AG04450 (cell line): ENCODE results near the gene ZC3H7A. TPM values are rescaled to one million over a fixed set of nuclear protein-coding genes. Genes with fewer than 3 reads are reported as not detected.

Source experiments
- CTCF ChIA-PET: fragments of 300-600, 350-600 bp; formaldehyde crosslinking; extraction: SDS; loops from one replicate; lab custom pipeline; 2022; ENCODE audit warnings: antibody characterized with exemption, inconsistent platforms; lab: Charles Lee
- POLR2A ChIA-PET: fragments of 350-600 bp; formaldehyde crosslinking; extraction: SDS; loops from one replicate; lab custom pipeline; 2021; ENCODE audit warnings: antibody characterized with exemption, inconsistent platforms; lab: Yijun Ruan, JAX
- DNase-seq: peaks from one replicate; pipeline ENCODE4 v3.0.0-alpha.2; 2011; ENCODE audit warnings: low read depth, low spot score
- H3K27ac ChIP-seq: one replicate; pipeline ENCODE4 v1.5.1; 2012; ENCODE audit warnings: low read depth, low read length, control low read depth
- H3K27me3 ChIP-seq: one replicate; pipeline ENCODE4 v1.6.0; 2012; ENCODE audit warnings: low read length; ENCODE audit not compliant: control insufficient read depth, insufficient read depth
- H3K4me3 ChIP-seq: 2 replicates; pipeline ENCODE4 v1.5.1; 2011; ENCODE audit warnings: mild to moderate bottlenecking, low read depth, low read length, control low read depth
- H3K9me3 ChIP-seq: 2 replicates; pipeline ENCODE4 v1.5.1; 2012; ENCODE audit warnings: low read length; ENCODE audit not compliant: control insufficient read depth, insufficient read depth
- CTCF ChIP-seq: IDR thresholded peaks from 2 replicates; pipeline ENCODE4 v1.5.1; 2011; ENCODE audit warnings: low read depth, low read length, control low read depth, inconsistent platforms
- polyA plus RNA-seq: library from polyadenylated mRNA; depleted of rRNA; stranded (reverse); fragments of >200 nt; gene quantifications from 2 replicates; pipeline ENCODE4 v1.2.3, GENCODE V29; 2011

The ZC3H7A gene
- polyA plus RNA-seq, 1 experiment = 72.6 TPM

GRCh38 chr16:11784038-11784369, 13.1 kb downstream of the ZC3H7A start:
- H3K4me3 ChIP-seq = no peak overlapping the region
- TF ChIP-seq CTCF = no peak
- DNase-seq = no peak
- ChIA-PET CTCF (interaction anchor here (0.9 kb wide), 1 partner anchor 13 kb away, joined by 5 read pairs; the partner anchor contains the start of gene ZC3H7A), POLR2A (interaction anchor here (0.5 to 0.9 kb wide), 2 partner anchors 11 to 69 kb away, joined by 6 read pairs; no protein-coding TSS in a partner anchor)
- no peaks in the 10 kb centered on the region for H3K9me3 ChIP-seq
- no peaks in the 10 kb centered on the region for H3K27me3 ChIP-seq
- peak overlapping the region; percentile 48 for H3K27ac ChIP-seq

GRCh38 chr16:11783319-11784037, 13.6 kb downstream of the ZC3H7A start:
- Histone ChIP-seq H3K4me3 (peak overlapping the region; percentile 27), H3K27ac (peak overlapping the region; percentile 92), H3K27me3 (no peaks in the 10 kb centered on the region), H3K9me3 (no peaks in the 10 kb centered on the region)
- ChIA-PET CTCF (interaction anchor here (0.5 to 3.5 kb wide), 3 partner anchors 14 to 394 kb away, joined by 3 to 18 read pairs (median 5); partner anchors contain the start of gene ZC3H7A), POLR2A (interaction anchor here (0.5 to 1.3 kb wide), 4 partner anchors 11 to 456 kb away, joined by 5 to 10 read pairs (median 6); partner anchors contain the start of gene ZC3H7A)
- no peak for TF ChIP-seq CTCF
- DNase-seq = no peak

- Histone ChIP-seq H3K4me3 (no peak overlapping the region), H3K9me3 (no peaks in the 10 kb centered on the region), H3K27ac (peak overlapping the region; percentile 48), H3K27me3 (no peaks in the 10 kb centered on the region)
- ChIA-PET CTCF (interaction anchor here (0.6 to 3.5 kb wide), 4 partner anchors 9 to 786 kb away, joined by 3 to 18 read pairs (median 4); partner anchors contain the start of gene ZC3H7A), POLR2A (interaction anchor here (1.6 to 2.0 kb wide), 2 partner anchors 15 to 40 kb away, joined by 6 to 9 read pairs; partner anchors contain the start of genes TXNDC11 and ZC3H7A)
- DNase-seq = no peak
- no peak for TF ChIP-seq CTCF
These were observed 15.3 kb downstream of the ZC3H7A start for GRCh38 chr16:11781773-11782172.

GRCh38 chr16:11780991-11781680, 15.9 kb downstream of the ZC3H7A start:
- Histone ChIP-seq H3K4me3 (no peak overlapping the region), H3K9me3 (no peaks in the 10 kb centered on the region), H3K27ac (no peak overlapping the region), H3K27me3 (no peaks in the 10 kb centered on the region)
- no peak for DNase-seq
- POLR2A ChIA-PET = interaction anchor here (1.6 to 2.0 kb wide), 2 partner anchors 16 to 39 kb away, joined by 6 to 9 read pairs; partner anchors contain the start of genes TXNDC11 and ZC3H7A
- CTCF ChIA-PET = interaction anchor here (0.8 to 3.5 kb wide), 4 partner anchors 9 to 385 kb away, joined by 3 to 18 read pairs (median 3); partner anchors contain the start of gene ZC3H7A
- no peak for TF ChIP-seq CTCF
